HS-5 (cell line): ENCODE data around the gene HDAC9.

ENCODE experiments used
- DNase-seq: peaks from one replicate; pipeline ENCODE4 v3.0.0-alpha.2; 2012; ENCODE audit warnings: low read depth

HDAC9 gene

DNA sequence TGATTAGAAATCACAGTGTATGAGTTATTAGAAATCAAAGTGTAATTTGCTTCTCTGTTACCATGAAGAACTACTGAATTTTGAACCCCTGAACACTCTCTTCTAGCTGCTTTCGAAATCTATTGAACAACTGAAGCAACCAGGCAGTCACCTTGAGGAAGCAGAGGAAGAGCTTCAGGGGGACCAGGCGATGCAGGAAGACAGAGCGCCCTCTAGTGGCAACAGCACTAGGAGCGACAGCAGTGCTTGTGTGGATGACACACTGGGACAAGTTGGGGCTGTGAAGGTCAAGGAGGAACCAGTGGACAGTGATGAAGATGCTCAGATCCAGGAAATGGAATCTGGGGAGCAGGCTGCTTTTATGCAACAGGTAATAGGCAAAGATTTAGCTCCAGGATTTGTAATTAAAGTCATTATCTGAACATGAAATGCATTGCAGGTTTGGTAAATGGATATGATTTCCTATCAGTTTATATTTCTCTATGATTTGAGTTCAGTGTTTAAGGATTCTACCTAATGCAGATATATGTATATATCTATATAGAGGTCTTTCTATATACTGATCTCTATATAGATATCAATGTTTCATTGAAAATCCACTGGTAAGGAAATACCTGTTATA is 170.7 kb downstream of the HDAC9 start:
- DNase-seq, result peak; percentile 53

DNA sequence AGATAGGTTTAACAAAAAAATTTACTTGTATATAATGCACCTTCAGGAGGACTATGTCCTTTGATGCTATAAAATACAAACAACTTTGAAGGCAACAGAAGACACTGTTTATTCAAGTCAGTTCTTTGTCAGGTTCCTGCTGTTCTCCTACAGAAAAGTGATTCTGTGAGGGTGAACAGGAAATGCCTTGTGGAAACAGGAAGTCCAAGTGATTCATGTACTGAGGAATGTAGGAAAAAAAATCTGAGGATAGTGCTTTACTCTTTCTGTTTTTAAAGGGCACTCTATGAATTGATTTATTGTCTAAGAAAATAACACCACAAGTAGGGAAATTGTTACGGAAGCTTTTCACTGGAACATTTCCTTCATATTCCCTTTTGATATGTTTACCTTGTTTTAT is 171.9 kb downstream of the HDAC9 start:
- peak; percentile 65 for DNase-seq

DNA sequence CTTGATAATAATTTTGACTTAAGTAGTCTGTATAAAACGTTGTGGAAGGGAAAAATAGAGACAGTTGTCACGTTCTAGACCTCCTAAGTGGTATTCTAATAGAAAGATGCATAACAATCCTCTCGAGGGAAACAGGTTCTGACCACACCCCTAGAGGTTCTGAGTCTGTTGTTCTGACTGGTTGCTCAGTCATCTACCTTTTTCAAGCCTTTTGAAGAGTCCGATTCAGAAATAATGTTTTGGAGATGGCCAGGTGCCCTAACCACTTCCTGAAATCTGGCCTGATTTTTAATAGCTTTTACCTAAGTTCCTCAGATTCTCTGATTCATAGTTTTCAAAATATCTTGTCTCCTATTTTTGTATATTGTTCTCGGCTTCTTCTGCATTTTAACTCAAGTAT is 175.6 kb downstream of the HDAC9 start:
- DNase-seq, result no peak

DNA sequence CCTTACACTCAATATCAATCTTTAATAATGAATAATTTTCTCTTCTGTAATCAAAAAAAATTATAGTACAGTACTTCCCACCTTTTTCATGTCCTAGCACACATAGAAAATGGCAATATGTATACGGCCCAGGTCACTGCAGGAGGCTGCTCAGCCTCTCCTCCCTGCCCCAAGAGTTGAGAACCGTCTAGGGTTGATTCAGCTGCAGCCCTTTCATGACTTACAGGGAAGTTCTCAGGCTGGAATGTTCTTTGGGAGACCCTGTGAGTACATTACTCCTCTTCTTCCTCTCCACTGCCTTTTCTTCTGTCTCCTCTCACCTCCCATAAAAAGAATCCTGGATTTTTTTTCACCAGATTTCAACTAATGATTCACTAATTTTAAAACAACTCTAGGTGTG is 180.0 kb downstream of the HDAC9 start:
- DNase-seq, result no peak

DNA sequence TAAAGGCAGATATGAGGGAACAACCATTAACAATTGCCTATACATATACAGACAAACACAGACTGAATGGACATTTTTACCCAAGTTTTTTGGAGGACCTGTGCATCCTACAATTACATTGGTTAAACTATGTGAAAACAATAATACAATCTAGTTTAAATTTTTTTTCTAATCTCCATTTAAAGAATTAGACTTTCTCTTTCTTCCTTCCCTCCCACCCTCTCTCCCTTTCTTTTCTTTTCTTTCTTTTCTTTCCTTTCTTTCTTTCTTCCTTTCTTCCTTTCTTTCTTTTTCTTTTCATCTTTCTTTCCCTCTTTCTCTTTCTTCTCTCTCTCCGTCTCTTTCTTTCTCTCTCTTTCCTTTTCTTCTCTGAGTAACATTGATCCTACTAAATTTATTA is 183.7 kb downstream of the HDAC9 start:
- no peak for DNase-seq

DNA sequence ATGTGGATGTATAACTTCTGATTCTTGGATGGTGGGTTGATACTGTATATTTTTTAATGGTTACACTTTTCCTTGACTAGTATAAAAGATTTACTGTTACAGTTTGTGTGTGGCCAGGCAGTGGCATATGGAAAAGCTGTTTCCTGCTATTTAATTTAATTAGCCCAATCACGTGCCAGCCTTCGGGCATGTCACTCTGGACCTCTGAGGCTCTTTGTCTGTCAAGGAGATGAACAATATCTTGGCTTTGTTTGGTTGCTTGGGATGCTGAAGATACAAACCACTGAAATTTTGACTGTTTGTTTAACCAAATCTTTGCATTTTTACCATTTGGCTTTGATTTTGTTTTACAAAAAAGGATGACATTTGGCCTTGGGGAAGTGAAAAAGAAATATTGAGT is 185.0 kb downstream of the HDAC9 start:
- DNase-seq, result no peak

DNA sequence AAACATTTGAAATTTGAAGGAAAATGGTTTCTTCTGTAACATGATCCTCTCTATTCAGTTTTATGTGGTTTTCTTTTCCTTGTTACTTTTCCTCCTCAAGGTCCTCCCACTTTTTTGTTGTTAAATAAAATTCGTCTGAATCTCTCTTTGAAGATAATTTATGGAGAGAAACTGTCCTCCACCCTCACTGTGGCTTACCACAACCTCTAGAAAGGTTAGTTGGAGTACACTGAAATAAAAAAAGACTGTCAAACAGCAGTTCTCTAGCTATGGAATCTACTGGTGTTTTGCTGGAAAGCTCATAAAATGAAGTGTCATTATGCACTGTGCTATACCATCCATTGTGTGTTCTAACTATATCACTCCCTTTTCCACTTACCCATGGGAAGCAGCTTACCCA is 189.4 kb downstream of the HDAC9 start:
- DNase-seq, result no peak

DNA sequence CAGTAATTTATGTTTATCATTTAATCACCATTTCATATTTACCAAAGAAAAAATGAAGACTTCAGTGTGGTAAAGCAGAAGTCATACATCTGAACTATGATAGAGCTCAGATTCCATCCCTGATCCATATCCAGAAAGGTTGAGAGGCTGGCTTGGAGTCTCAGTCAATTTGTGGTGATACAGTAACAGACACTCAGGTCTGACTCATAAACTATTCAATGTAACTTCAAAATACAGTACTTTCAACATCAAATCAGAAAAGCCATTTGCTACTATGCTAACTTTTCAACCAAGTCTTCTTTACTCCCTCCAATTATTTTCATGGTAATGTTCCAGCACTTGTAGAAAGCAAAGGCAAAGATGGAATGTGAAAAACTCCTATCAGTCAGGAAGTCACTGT is 190.4 kb downstream of the HDAC9 start:
- peak; percentile 25 for DNase-seq

DNA sequence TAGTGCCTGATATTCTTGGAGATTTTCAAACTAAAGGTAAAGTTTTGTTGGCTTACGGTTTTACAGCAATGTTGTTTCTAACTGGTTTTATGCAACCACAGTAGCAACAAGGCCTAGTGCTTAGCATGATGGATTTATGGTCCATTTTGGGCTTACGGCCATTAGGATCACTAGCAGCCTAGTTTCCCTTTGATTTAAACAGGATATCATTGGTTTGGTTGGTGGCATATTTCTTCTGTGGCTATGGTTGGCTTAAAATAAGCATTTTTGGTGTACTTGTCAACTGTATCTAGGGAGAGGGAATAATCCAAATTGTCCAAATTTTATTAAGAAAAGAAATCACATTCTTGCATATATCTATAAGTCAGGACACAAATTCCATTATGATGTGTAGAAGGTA is 194.0 kb downstream of the HDAC9 start:
- no peak for DNase-seq

DNA sequence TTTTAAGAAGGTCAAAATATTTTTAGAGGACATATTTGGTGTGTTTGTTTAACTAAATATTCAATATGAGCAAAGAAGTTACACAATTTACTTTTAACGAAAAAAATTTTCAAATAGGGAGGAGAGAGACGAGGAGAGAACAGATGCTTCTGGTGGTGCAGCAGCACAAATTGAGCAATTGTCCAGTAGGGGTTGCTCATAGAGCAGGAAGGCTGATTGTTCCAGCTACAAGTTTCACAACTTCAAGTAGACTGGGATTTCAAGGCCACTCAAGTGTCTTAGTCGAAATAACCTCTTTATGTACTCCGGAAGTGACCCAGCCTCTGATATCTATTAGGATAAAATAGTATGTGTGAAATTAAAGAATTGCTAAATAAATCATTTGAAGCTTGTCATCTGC is 197.9 kb downstream of the HDAC9 start:
- peak; percentile 38 for DNase-seq

DNA sequence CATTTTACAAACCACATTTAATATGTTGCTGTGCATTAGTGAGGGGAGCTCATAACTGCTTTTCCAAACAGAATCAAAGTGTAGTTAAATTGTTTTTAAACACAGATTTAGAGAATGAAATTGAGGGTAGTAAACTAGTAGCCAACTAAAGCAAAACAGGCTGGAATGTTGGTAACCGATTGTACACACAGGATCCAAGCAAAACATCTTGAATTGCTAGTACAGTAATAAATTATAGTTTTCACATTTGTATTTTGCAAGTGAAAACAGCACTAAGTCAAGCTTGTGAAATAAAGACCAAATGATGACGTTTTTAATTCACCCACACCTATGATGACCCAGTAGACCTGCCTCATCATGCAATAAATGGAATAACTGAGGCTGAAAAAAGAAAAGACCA is 198.3 kb downstream of the HDAC9 start:
- DNase-seq, result no peak

DNA sequence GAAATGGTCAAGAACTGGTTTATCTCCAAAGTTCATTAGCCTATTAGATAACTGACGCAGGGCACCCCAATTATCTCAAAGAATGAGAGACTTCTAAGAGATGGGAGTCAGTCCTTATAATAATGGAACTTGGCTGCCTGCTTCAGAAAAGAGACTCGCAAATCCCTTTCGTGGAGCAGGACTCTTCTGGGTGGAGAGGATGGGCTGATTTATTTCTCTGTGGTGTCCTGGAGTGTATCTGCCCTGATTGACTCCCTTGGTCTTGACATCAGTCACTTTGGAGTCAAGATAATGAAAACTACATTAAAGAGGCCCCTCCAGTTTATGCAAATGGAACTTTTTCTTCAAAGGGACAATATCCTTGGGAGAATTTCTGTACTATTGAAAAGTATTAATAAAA is 198.9 kb downstream of the HDAC9 start:
- DNase-seq, result no peak

DNA sequence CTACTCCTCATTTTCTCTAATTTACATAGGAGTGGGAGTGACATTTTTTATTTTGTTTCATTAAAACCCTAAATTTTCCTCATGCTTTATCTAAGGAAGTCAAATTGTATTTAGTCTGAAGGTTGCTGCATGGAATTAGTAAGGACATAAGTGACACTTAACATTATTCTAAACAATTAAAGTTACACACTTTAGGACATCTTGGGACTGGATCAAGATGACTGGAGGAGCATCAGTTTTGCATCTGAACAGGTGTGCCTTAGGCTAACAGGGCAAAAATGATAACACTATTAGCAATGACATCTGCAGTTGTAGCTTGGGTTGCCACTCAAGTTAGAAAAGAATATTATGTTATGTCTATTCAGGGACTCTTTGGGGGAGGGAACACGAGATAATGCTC is 199.4 kb downstream of the HDAC9 start:
- no peak for DNase-seq

DNA sequence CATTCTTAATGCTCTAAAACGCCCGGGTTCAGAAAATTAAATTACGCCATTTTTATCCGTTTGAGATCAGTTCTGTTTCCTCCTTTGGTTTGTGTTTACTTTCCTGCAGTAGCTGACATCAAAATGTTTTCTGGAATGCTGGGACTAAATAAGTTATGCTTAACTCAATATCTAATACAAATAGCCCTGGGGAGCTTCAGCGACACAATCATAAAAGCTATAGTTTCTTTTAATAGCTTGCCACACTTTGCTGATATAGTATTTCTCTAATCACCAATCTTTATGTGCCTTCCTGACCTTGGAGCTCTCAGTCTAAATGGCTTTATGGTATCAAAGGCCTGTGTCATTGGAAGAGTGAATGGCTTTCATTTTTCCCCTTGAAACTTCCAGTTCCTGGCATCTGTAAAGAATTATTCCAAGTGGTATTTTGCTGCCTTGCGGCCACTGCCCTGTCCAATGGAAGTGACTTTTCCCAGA is 202.7 kb downstream of the HDAC9 start:
- DNase-seq, result no peak

DNA sequence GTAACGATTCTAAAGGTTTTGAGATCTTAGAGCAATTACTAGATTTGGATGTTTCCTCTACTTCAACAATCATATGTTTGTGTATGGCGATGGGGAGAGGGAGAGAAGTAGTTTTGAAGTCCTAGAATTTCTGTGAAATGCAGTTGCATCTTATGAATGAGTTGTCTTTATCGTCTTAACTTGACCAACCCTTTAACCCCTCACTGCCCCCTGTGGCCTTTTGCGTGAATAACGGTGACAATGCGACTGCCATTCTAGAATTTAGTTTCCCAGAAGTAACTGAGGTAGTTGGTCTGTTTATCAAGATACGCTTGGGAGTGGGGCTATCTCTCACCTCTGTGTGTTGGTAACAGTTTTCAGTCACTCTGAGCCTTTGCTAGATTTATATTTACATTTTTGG is 204.6 kb downstream of the HDAC9 start:
- DNase-seq, result no peak

DNA sequence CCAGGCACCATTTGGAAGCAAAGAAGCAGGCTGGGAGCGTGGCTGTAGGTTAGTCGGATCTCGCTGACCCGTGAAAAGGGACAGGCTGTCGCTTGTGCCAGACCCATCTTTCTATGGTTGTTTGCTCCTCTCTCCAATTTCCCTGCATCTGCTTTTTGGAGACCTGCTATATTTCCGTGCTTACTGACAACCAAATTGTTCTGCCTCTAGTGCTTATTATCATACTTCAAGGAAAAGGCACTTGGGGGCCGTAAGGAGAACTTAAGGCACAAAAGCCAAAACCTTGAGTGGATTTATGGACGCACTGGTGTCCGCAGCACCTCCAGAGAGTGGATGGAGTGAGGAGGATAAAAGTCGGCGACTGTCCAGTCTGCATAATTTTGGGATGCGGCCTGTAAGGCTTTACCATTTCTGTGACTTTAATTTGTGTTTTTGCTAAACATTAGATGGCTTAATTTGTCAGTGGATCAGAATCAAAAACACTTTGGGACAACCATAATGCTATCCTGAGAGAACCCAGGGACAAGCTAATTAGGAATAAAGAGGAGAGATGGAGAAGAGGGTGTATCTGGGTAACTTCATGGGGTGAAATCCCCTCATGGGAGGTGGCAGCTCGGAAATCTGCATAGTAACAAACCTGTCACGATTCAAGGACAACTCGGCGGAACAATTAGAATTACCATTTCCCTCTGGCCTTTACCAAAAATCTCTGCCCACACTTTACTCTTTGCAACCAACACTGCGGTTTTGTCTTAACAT is 206.7 kb downstream of the HDAC9 start:
- no peak for DNase-seq

DNA sequence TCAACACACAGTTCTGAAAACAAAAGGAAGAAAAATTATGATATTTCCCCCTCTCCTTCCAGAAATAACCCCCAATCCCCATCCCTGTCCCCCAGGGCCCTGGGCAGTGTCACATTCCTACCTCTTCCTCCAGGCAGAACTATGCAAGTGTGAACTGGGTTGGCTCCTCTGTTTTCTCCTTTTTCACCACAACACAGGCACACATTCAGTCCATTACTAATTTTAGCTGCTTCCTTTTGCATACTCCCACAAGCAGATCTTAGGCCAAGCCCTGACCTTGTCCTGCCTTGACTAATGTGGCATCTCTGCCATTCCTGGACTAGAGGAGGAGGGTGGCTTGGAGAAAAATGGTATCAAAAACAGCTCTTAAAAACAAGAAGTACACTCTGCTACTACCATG is 208.1 kb downstream of the HDAC9 start:
- no peak for DNase-seq

DNA sequence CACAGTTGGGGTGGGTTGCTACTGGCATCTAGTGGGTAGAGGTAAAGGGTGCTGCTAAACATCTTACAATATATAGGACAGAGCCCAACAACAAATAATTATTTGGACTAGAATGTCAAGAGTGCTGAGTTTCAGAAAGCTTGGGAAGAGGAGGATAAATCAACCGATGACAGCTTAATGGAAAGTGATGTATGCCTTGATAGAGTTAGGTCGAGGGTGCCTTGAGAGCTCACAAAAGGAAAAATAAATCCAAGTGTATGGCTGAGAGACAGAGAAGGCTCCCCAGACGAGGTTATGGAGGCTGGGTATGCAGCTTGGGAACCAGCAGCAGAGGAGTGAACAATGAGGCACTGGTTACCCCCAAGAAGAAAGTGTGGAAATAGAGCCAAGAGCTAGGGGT is 211.1 kb downstream of the HDAC9 start:
- DNase-seq, result no peak

DNA sequence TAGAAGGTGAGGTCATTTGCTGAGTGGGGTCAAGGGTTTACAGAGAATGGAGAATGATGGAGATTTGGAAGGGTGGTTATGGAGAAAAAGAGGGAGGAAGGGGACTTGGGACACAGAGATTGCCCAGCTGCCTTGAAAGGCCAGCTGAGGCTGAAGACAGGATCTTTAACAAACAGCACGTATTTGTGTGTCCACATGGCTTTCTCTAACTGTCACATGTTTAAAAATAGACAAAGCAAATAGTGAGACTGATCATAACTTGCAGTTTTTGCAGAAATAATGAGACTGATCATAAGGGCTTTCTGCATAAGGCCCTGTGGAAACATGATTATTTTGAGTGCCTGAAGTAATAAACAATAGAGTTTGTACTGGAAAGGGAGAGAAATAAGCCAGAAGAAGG is 212.7 kb downstream of the HDAC9 start:
- no peak for DNase-seq

DNA sequence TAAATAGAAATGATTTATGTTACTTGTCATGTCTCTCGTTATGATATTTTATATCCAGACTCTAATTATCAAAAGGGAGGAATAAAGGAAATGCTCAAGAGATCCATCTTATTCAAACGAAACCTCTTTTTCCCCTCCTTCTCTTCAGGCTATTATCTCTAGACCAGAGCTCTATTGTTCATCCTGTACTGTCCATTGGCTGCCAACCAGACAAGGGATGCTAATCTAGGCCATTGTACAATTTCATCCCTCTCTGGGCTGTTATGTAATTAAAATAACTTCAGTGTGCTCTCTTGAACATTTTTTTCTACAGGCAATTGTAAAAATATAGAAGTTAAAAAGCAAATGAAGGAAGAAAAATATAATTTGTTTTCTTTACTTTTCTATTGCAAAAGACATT is 220.4 kb downstream of the HDAC9 start:
- no peak for DNase-seq

DNA sequence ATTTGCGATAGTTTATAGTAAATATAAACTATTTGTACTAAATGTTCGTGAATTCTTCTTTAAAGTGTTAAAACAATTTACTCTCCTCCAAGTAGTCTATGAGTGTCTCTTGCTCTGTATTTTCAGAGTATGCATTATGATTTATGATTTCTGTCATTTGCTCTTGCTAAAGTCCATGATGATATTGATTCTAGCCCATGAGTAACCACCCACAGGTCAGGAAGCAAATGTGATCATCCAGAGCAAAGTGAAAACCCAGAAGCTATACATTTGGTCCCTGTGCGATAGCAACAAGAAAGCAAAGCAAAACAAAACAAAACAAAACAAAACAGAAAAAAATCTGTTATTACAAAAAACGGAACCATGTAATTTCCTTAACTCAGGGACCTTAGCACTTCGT is 225.9 kb downstream of the HDAC9 start:
- DNase-seq, result no peak

DNA sequence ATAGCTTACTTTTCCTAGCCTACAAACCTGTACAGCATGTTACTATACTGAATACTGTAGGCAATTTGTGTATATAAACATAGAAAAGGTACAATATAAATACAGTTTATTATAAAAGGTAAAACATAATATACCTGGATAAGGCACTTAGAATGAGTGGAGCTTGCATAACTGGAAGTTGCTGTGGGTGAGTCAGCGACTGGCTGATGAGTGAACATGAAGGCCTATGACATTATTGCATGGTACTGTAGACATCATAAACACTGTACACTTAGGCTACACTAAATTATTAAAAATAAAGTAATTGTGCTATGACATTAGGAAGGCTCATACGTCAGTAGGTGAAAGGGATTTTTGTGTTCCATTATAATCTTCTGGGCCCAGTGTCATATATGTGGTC is 228.8 kb downstream of the HDAC9 start:
- no peak for DNase-seq

DNA sequence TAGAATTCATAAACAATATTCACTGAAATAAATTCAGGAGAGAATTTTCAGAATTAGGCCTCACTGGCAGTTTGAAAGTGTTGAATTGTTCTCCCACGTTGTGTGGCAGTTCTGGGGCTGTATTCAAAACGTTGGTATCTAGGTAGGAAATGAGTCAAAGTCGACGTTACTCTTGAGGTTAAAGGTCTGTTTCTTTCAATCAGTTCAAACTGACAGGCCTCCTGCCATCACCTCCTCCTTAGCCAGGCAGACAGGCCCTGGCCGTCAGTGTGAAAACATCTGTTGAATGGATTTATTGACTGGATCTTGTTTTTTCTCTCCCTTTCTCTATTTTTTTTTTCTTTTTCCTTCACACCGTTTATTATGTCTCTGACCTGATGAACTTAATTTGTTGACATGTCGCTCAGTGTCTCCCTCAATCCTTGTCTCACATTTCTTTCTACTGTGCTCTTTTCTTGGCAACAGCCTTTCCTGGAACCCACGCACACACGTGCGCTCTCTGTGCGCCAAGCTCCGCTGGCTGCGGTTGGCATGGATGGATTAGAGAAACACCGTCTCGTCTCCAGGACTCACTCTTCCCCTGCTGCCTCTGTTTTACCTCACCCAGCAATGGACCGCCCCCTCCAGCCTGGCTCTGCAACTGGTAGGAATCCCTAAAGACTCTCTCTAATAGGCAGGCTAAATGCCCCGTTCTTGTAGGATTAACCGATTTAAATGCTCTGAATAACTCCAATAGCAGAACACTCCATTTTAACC is 231.7 kb downstream of the HDAC9 start:
- no peak for DNase-seq
